SK-N-DZ (cell line): ENCODE data around the gene AGAP2.

Experiments used
- DNase-seq: peaks from one replicate; pipeline ENCODE4 v3.0.0-alpha.2; 2015; ENCODE audit warnings: low spot score

AGAP2 gene

GRCh38 chr12:57736741-57737466, 1.6 kb downstream of the AGAP2 start:
- no peak for DNase-seq

GRCh38 chr12:57735952-57736740, 2.4 kb downstream of the AGAP2 start:
- DNase-seq, result peak; percentile 68

GRCh38 chr12:57735198-57735855, 3.2 kb downstream of the AGAP2 start:
- no peak for DNase-seq

GRCh38 chr12:57734591-57734990, 4.0 kb downstream of the AGAP2 start:
- DNase-seq, result no peak

- no peak for DNase-seq
Observed at GRCh38 chr12:57733928-57734327, 4.6 kb downstream of the AGAP2 start.

GRCh38 chr12:57732726-57733593, 5.6 kb downstream of the AGAP2 start:
- no peak for DNase-seq

- no peak for DNase-seq
Observed at GRCh38 chr12:57732270-57732669, 6.3 kb downstream of the AGAP2 start.

GRCh38 chr12:57731411-57732080, 7.0 kb downstream of the AGAP2 start:
- no peak for DNase-seq

GRCh38 chr12:57730336-57731067, 8.0 kb downstream of the AGAP2 start:
- DNase-seq, result no peak

- no peak for DNase-seq
Observed at GRCh38 chr12:57729321-57729844, 9.2 kb downstream of the AGAP2 start.

- no peak for DNase-seq
Observed at GRCh38 chr12:57727758-57728395, 10.7 kb downstream of the AGAP2 start.

GRCh38 chr12:57726884-57727757, 11.4 kb downstream of the AGAP2 start:
- DNase-seq, result no peak

- no peak for DNase-seq
Observed at GRCh38 chr12:57726151-57726883, 12.2 kb downstream of the AGAP2 start.

GRCh38 chr12:57725851-57726150, 12.7 kb downstream of the AGAP2 start:
- DNase-seq, result no peak

- no peak for DNase-seq
Observed at GRCh38 chr12:57724936-57725740, 13.4 kb downstream of the AGAP2 start.

- no peak for DNase-seq
Observed at GRCh38 chr12:57724003-57724935, 14.3 kb downstream of the AGAP2 start.
